Iris pigment epithelial cell (primary cell): ENCODE results near the gene ALDH1A3.
A peak's percentile ranks its signal among the peaks of the same experiment; 100 is the strongest.

Source experiments
- DNase-seq: peaks from one replicate; pipeline ENCODE4 v3.0.0-alpha.2; 2011; ENCODE audit warnings: low read depth

Gene ALDH1A3

GRCh38 chr15:100881573-100882336 is 2.1 kb downstream of the ALDH1A3 start:
- DNase-seq: no peak

DNA sequence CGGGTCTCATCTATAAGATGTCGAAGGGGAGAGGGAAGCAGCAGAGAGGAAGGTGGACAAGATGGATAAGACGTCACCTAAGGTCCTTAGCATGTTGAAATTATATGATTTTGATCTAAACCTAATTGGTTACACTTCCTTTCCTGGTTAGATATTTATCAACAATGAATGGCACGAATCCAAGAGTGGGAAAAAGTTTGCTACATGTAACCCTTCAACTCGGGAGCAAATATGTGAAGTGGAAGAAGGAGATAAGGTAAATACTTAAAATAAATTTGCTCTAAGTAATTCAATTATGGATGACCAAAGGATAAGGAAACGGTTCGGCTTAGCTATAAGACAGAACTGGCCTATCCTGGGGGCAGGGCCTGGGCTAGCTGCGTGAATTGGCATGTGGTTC is 5.5 kb downstream of the ALDH1A3 start:
- no peak for DNase-seq

- DNase-seq: no peak
Measured at GRCh38 chr15:100885811-100886210, 6.2 kb downstream of the ALDH1A3 start.

DNA sequence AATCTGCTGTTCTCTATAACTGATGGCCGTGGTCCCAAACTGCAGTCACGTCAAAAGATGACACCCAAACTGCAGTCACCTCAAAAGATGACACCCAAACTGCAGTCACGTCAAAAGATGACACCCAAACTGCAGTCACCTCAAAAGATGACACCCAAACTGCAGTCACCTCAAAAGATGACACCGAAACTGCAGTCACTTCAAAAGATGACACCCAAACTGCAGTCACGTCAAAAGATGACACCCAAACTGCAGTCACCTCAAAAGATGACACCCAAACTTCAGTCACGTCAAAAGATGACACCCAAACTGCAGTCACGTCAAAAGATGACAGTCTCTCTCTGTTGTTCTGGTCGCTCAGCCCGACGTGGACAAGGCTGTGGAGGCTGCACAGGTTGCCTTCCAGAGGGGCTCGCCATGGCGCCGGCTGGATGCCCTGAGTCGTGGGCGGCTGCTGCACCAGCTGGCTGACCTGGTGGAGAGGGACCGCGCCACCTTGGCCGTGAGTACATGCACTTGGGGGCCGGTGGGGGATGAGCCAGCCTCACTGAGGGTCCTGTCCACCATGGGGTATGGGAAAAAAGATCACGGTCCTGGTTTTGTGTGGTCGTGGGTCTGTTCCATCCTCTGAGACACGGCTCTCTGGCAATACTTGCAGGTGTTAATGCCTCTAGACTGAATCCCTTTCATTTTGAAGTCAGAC is 7.7 kb downstream of the ALDH1A3 start:
- no peak for DNase-seq

GRCh38 chr15:100889385-100890050 is 9.9 kb downstream of the ALDH1A3 start:
- peak; percentile 93 for DNase-seq

DNA sequence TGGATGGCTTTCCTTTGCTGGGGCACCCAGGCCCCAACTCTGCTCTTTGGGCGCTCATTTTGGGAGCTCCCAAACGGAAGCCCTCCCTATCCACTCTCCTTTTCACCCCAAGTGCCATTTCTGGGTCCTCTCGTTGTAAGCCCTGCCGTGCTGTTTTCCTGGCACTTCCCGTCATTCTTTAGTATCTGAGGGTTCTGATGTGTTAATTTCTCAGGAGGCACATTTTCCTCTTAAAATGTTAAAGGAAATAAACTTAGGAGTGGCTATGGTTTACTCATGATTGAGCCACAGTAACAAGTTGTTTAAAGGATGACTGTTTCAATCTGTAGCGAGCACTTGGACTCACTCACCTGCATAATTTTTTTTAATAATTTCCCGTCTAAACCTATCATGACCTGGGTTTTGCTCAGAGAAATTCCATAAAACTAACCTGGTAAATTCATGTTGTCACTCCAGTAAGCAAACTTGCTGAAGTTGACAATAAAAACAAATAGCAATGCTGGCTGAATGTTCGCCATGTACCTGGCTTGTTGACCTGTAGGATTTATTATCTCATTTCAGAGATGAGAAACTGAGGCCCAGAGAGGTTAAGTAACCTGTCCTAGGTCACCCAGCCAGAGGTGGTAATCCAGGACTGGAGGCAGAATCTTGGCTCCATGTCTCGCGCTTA is 10.6 kb downstream of the ALDH1A3 start:
- no peak for DNase-seq

DNA sequence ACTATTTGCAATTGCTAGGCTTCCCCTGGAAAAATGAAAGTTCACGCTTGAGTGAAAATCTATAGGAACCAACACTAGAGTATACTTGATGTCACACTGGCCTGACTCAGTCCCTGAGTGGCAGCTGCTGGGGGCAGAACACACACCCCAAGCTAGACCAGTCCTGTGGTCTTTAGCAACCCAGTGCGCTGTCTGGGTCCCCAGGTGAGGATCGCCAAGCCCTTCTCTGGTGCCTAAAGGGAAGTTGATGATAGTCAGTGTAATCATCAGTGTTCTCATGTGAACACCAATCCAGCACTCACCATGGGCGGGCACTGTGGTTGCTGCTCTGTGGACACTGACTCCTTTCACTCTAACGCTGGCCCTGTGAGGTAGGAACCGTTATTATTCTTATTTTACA is 11.2 kb downstream of the ALDH1A3 start:
- no peak for DNase-seq

DNA sequence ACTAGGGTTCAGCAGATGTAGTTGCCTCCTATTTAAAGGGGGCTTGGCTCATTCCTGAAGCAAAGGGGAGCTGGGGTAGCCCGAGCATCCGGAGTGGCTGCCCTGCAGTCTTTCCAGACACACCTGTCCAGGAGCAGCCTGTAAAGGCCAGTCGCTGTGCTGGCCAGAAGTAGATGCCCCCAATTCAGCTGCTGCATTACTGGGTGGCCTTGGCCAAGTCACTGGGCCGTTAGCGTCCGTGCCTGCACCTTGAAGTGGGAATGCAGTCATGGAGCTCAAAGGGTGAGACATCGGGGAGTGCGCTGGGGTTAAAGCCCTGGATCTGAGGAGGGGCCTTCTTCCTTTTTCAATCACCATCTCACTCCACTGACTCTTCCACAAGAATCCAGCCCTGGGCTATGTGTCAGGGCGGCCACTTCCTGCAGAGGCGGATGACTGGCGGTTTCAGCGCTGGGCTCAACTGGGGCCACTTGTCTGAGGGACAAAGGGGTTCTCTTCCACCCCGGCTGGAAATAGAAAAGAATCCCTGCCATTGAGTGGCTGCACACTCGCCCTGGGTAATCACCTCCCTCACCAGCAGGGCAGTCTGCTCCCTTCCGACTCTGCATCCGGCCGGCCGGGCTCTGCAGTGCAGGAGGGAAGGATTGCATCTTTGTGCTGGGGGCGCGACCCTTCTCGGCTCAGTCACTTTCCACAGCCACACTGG is 11.8 kb downstream of the ALDH1A3 start:
- DNase-seq: no peak

DNA sequence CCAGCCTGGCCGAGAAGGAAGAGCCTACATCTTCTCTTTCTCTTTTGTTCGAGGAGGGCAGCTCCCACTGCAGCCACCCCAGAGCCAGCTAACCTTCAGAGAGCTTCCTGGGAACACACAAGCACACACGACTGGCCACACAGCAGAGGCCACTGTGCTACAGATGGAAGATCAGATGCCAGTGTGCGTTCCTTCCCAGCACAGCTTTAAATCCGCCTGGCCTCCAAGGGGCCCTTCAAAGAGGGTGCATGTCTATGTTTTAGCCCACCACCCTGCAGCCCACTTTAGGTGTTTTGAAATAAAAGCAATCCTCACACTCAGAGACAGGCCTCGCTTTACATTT is 12.4 kb downstream of the ALDH1A3 start:
- no peak for DNase-seq

- DNase-seq: no peak
Measured at GRCh38 chr15:100893261-100893963, 13.8 kb downstream of the ALDH1A3 start.

- DNase-seq: no peak
Measured at GRCh38 chr15:100893964-100894295, 14.3 kb downstream of the ALDH1A3 start.

DNA sequence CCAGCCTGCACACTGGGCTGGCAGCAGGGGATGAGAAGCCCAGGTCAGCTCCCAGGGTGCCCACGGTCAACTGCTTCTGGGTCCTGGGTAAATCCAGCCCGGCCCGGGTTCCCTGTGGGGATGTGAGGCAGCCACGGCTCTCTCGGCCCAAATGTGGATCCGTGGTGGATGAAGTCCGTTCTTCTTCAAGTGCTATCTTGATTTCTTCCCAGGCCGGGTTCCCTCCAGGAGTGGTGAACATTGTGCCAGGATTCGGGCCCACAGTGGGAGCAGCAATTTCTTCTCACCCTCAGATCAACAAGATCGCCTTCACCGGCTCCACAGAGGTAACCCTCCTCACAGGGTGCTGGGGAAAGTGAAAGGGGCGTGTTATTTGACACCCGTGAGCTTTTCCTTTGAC is 16.1 kb downstream of the ALDH1A3 start:
- DNase-seq: no peak

GRCh38 chr15:100897221-100898151 is 17.9 kb downstream of the ALDH1A3 start:
- no peak for DNase-seq

- DNase-seq: no peak
Measured at GRCh38 chr15:100898152-100898490, 18.5 kb downstream of the ALDH1A3 start.

- no peak for DNase-seq
Measured at GRCh38 chr15:100898661-100899462, 19.2 kb downstream of the ALDH1A3 start.

DNA sequence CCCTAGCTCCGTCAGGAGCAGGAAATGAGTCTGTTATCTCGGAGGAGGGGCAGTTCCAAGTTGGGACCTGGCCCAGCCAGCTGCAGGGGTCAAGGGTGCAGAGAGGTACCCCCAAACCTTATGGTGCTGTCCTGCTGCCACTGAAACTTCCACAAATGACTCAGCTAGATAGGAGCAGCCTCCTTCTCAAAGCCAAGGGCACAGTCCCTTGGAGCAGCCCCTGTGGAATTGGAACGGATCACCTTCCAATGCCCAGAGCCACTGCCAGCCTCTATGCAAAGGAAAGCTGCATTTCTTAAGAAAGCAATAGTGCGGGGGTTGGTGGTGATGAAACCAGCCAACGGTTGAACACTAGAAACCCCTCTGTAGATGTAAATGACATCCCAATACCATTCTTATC is 20.0 kb downstream of the ALDH1A3 start:
- DNase-seq: no peak

DNA sequence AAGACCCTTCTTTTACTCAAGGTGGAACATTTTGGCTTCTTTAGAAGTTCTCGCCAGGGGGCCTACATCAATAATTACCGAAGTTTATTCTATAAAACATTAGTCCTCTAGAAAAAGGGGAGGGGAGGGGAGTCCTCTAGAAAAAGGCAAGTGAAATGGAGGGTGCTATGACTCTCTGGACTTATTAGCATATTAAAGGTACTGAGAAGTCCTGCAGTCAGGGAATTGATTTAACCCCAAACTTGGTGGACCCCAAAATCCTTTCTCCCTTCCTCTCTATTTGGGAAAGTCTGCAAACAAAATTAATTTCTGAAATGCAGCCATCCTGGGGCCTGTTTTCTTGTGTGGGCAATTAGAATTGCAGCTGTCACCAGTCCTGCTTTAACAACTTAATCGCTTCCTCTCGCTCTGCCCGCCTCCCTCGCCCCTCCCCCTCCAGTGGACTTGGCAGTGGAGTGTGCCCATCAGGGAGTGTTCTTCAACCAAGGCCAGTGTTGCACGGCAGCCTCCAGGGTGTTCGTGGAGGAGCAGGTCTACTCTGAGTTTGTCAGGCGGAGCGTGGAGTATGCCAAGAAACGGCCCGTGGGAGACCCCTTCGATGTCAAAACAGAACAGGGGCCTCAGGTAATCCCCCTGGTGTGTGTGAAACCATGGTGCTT is 20.6 kb downstream of the ALDH1A3 start:
- no peak for DNase-seq

DNA sequence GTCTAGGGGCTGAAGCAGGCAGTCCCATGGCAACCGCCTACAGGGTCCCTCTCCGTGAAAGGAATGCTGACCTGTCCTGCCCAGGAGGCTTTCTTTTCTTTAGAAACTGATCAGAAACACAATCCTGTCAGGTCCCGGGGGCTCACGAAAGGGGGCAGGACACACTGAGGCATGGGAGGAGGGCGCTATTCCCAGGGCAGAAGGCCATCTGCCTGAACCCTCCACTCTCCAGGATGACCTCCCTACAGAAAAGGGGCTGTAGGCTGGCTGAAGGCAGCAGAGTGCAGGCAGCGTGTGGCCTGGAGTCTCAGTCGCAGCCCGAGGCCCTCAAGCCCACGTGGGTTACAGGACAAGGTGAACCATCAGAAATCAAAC is 21.2 kb downstream of the ALDH1A3 start:
- no peak for DNase-seq

- no peak for DNase-seq
Measured at GRCh38 chr15:100901296-100901695, 21.7 kb downstream of the ALDH1A3 start.
